ENCODE results near the gene GRAMD2A.

- no peak for TF ChIP-seq CTCF (IDR thresholded peaks at IDR 0.05)
- TF ChIP-seq POLR2AphosphoS5 (IDR thresholded peaks at IDR 0.05): no peak
- no peak for TF ChIP-seq EP300 (IDR thresholded peaks at IDR 0.05)
- no peak for TF ChIP-seq POLR2A (IDR thresholded peaks at IDR 0.05)
These were observed 32.3 kb upstream of the GRAMD2A start for GRCh38 chr15:72229947-72230196.
